ENCODE data around the gene ARTN. TPM values are rescaled to one million over a fixed set of nuclear protein-coding genes. Genes with fewer than 3 reads are reported as not detected.

ARTN gene
- total and polyA plus RNA-seq, 9 of the 15 experiments (the other 6 are each of a cell fraction or from before 2014, with no cell fraction given), result 0.06 to 0.38 TPM; not detected in 7

GRCh38 chr1:43974443-43975248 is 41.0 kb downstream of the ARTN start, which contains the start of gene ATP6V0B (continued):
- TF ChIP-seq MBD1 (CRISPR knock-in tag; IDR thresholded peaks at IDR 0.05), result no peak
- no peak for TF ChIP-seq CC2D1A (IDR thresholded peaks at IDR 0.05)
- TF ChIP-seq MCM7 (IDR thresholded peaks at IDR 0.05), result no peak
- peak; percentile 64; the same call in 1 of the 2 replicates for TF ChIP-seq ZNF165 (CRISPR knock-in tag; IDR thresholded peaks at IDR 0.05; ENCODE audit: borderline replicate concordance)
- peak; percentile 77; the same call in 1 of the 2 replicates for TF ChIP-seq GTF2F1 (IDR thresholded peaks at IDR 0.05; ENCODE audit: low read depth, low read length)
- TF ChIP-seq NFXL1 (CRISPR knock-in tag; IDR thresholded peaks at IDR 0.05), result no peak
- no peak for TF ChIP-seq HES1 (IDR thresholded peaks at IDR 0.05; ENCODE audit: low read depth)
- no peak for TF ChIP-seq ZNF696 (CRISPR knock-in tag; conservative IDR thresholded peaks at IDR 0.05)
- TF ChIP-seq DPF2 (IDR thresholded peaks at IDR 0.05), result no peak
- no peak for TF ChIP-seq SMARCC2 (IDR thresholded peaks at IDR 0.05; ENCODE audit: low read depth)
- TF ChIP-seq ZNF3 (CRISPR knock-in tag; IDR thresholded peaks at IDR 0.05), result no peak
- no peak; the same call in 1 of the 2 replicates for TF ChIP-seq SMARCA5 (IDR thresholded peaks at IDR 0.05)
- no peak for TF ChIP-seq TFAM (CRISPR knock-in tag; conservative IDR thresholded peaks at IDR 0.05)
- no peak for TF ChIP-seq THRAP3 (IDR thresholded peaks at IDR 0.05; ENCODE audit: borderline replicate concordance)
- no peak for TF ChIP-seq RBM39 (optimal IDR thresholded peaks at IDR 0.05; ENCODE audit: low read depth, low read length)
- TF ChIP-seq ZBTB34 (CRISPR knock-in tag; IDR thresholded peaks at IDR 0.05), result no peak
- no peak for TF ChIP-seq SMAD3 (CRISPR knock-in tag; conservative IDR thresholded peaks at IDR 0.05)
- TF ChIP-seq CHD2 (IDR thresholded peaks at IDR 0.05; ENCODE audit: low read depth, low read length), result no peak
- TF ChIP-seq ZNF146 (CRISPR knock-in tag; IDR thresholded peaks at IDR 0.05; ENCODE audit: unreplicated experiment), result no peak
- TF ChIP-seq L3MBTL2 (IDR thresholded peaks at IDR 0.05), result peak; percentile 91
- no peak for TF ChIP-seq CEBPZ (IDR thresholded peaks at IDR 0.05; ENCODE audit: borderline replicate concordance, low read depth, low read length)
- TF ChIP-seq ZNF274 (IDR thresholded peaks at IDR 0.05; ENCODE audit: borderline replicate concordance, low read depth, low read length), result peak; percentile 49; the same call in 1 of the 2 replicates

Data from K562 (cell line).